Measurements from ENCODE around the gene C3orf80. TPM values are rescaled to one million over a fixed set of nuclear protein-coding genes. Genes with fewer than 3 reads are reported as not detected.
"Not testable (repeated sequence)": the region's sequence is repeated elsewhere in the genome, so short reads cannot be mapped to it uniquely, and the experiment has no call there.

The C3orf80 gene
- total RNA-seq, 1 experiment from 2014 or later: 0.14 TPM

- Histone ChIP-seq H3K4me3 (no peak overlapping the region), H3K27me3 (no peaks in the 10 kb centered on the region), H3K36me3 (no peaks in the 10 kb centered on the region), H3K4me1 (peaks cover 17% of the 10 kb centered on the region), H3K9me3 (replicated peaks) (no peaks in the 10 kb centered on the region), H3K27ac (no peak overlapping the region)
- DNase-seq: no peak
Measured at GRCh38 chr3:160196511-160197104, 28.6 kb upstream of the C3orf80 start.

GRCh38 chr3:160199108-160199507 lies 26.1 kb upstream of the C3orf80 start:
- Histone ChIP-seq H3K27ac (no peak overlapping the region), H3K36me3 (no peaks in the 10 kb centered on the region), H3K4me1 (peaks cover 17% of the 10 kb centered on the region), H3K27me3 (no peaks in the 10 kb centered on the region), H3K4me3 (no peak overlapping the region), H3K9me3 (replicated peaks) (no peaks in the 10 kb centered on the region)
- DNase-seq: no peak

- Histone ChIP-seq H3K4me1 (peaks cover 17% of the 10 kb centered on the region), H3K27ac (peak overlapping the region; percentile 16; the same call in 1 of the 2 replicates), H3K9me3 (replicated peaks) (no peaks in the 10 kb centered on the region), H3K36me3 (no peaks in the 10 kb centered on the region), H3K27me3 (no peaks in the 10 kb centered on the region), H3K4me3 (no peak overlapping the region)
- DNase-seq: peak; percentile 53 to 79
Measured at GRCh38 chr3:160200353-160200752, 24.9 kb upstream of the C3orf80 start.

GRCh38 chr3:160204396-160205011 lies 20.7 kb upstream of the C3orf80 start:
- peaks cover 12% of the 10 kb centered on the region for H3K4me1 ChIP-seq
- H3K36me3 ChIP-seq; H3K27me3 ChIP-seq; DNase-seq; H3K27ac ChIP-seq; H3K9me3 ChIP-seq (replicated peaks); H3K4me3 ChIP-seq: not testable (repeated sequence)

- Histone ChIP-seq H3K27ac (no peak overlapping the region), H3K4me3 (no peak overlapping the region), H3K36me3 (no peaks in the 10 kb centered on the region), H3K9me3 (replicated peaks) (no peaks in the 10 kb centered on the region), H3K4me1 (peaks cover 6% of the 10 kb centered on the region), H3K27me3 (no peaks in the 10 kb centered on the region)
- no peak for DNase-seq
Measured at GRCh38 chr3:160205606-160206005, 19.6 kb upstream of the C3orf80 start.

GRCh38 chr3:160210341-160210740 lies 14.9 kb upstream of the C3orf80 start:
- Histone ChIP-seq H3K27ac (no peak overlapping the region), H3K4me1 (no peaks in the 10 kb centered on the region), H3K27me3 (no peaks in the 10 kb centered on the region), H3K4me3 (no peak overlapping the region), H3K36me3 (no peaks in the 10 kb centered on the region), H3K9me3 (replicated peaks) (no peaks in the 10 kb centered on the region)
- no peak for DNase-seq

GRCh38 chr3:160210799-160211221 lies 14.4 kb upstream of the C3orf80 start:
- no peaks in the 10 kb centered on the region for H3K27me3 ChIP-seq
- H3K4me1 ChIP-seq: no peaks in the 10 kb centered on the region
- H3K36me3 ChIP-seq: no peaks in the 10 kb centered on the region
- no peaks in the 10 kb centered on the region for H3K9me3 ChIP-seq (replicated peaks)
- DNase-seq: peak in 1 of 2 experiments; percentile 25
- H3K27ac ChIP-seq: no peak overlapping the region
- no peak overlapping the region for H3K4me3 ChIP-seq

- Histone ChIP-seq H3K27me3 (no peaks in the 10 kb centered on the region), H3K9me3 (replicated peaks) (no peaks in the 10 kb centered on the region), H3K27ac (no peak overlapping the region), H3K36me3 (no peaks in the 10 kb centered on the region), H3K4me1 (no peaks in the 10 kb centered on the region), H3K4me3 (no peak overlapping the region)
- DNase-seq: peak in 1 of 2 experiments; percentile 15
Measured at GRCh38 chr3:160213191-160213590, 12.0 kb upstream of the C3orf80 start.

- Histone ChIP-seq H3K9me3 (replicated peaks) (no peaks in the 10 kb centered on the region), H3K4me1 (peaks cover 5% of the 10 kb centered on the region; the same call in 1 of the 2 replicates), H3K27ac (no peak overlapping the region), H3K36me3 (no peaks in the 10 kb centered on the region), H3K4me3 (no peak overlapping the region), H3K27me3 (no peaks in the 10 kb centered on the region)
- no peak for DNase-seq
Measured at GRCh38 chr3:160217675-160218074, 7.5 kb upstream of the C3orf80 start.

- H3K27ac ChIP-seq: no peak overlapping the region
- no peak for DNase-seq
- no peaks in the 10 kb centered on the region for H3K36me3 ChIP-seq
- no peaks in the 10 kb centered on the region for H3K9me3 ChIP-seq (replicated peaks)
- H3K27me3 ChIP-seq: no peaks in the 10 kb centered on the region
- no peak overlapping the region for H3K4me3 ChIP-seq
- H3K4me1 ChIP-seq: peaks cover 5% of the 10 kb centered on the region; the same call in 1 of the 2 replicates
Measured at GRCh38 chr3:160218136-160218535, 7.1 kb upstream of the C3orf80 start.

- no peak for DNase-seq
- H3K27me3 ChIP-seq: no peaks in the 10 kb centered on the region
- H3K9me3 ChIP-seq (replicated peaks): no peaks in the 10 kb centered on the region
Measured at GRCh38 chr3:160220038-160220437, 5.2 kb upstream of the C3orf80 start.

GRCh38 chr3:160221019-160221418 lies 4.2 kb upstream of the C3orf80 start:
- DNase-seq: no peak
- H3K4me1 ChIP-seq: peaks cover 5% of the 10 kb centered on the region; the same call in 1 of the 2 replicates
- no peaks in the 10 kb centered on the region for H3K27me3 ChIP-seq
- no peak overlapping the region for H3K27ac ChIP-seq
- no peak overlapping the region for H3K4me3 ChIP-seq
- no peaks in the 10 kb centered on the region for H3K9me3 ChIP-seq (replicated peaks)
- H3K36me3 ChIP-seq: no peaks in the 10 kb centered on the region

More at GRCh38 chr3:160220038-160220437, 5.2 kb upstream of the C3orf80 start:
- Histone ChIP-seq H3K4me1 (peaks cover 5% of the 10 kb centered on the region; the same call in 1 of the 2 replicates), H3K36me3 (no peaks in the 10 kb centered on the region), H3K4me3 (no peak overlapping the region), H3K27ac (no peak overlapping the region)

- Histone ChIP-seq H3K4me1 (peaks cover 5% of the 10 kb centered on the region; the same call in 1 of the 2 replicates), H3K4me3 (no peak overlapping the region), H3K27me3 (no peaks in the 10 kb centered on the region), H3K9me3 (replicated peaks) (no peaks in the 10 kb centered on the region), H3K27ac (no peak overlapping the region), H3K36me3 (no peaks in the 10 kb centered on the region)
- no peak for DNase-seq
Measured at GRCh38 chr3:160224256-160224655, 966 bp upstream of the C3orf80 start.

GRCh38 chr3:160224811-160225175 lies 429 bp upstream of the C3orf80 start:
- Histone ChIP-seq H3K9me3 (replicated peaks) (no peaks in the 10 kb centered on the region), H3K4me3 (peak overlapping the region; percentile 56; the same call in 1 of the 2 replicates), H3K27ac (no peak overlapping the region), H3K27me3 (no peaks in the 10 kb centered on the region), H3K4me1 (peaks cover 5% of the 10 kb centered on the region; the same call in 1 of the 2 replicates), H3K36me3 (no peaks in the 10 kb centered on the region)
- no peak for DNase-seq

GRCh38 chr3:160226026-160226907 lies 1.0 kb downstream of the C3orf80 start:
- no peaks in the 10 kb centered on the region; the same call in 1 of the 2 replicates for H3K27me3 ChIP-seq
- no peaks in the 10 kb centered on the region for H3K36me3 ChIP-seq
- H3K4me3 ChIP-seq: peak overlapping the region; percentile 56
- peaks cover 5% of the 10 kb centered on the region; the same call in 1 of the 2 replicates for H3K4me1 ChIP-seq
- H3K27ac ChIP-seq: no peak overlapping the region
- no peaks in the 10 kb centered on the region for H3K9me3 ChIP-seq (replicated peaks)
- DNase-seq: no peak

Data from SJCRH30 (cell line).